Neural cell (in vitro differentiated cells): ENCODE results near the gene GYS2. TPM values are rescaled to one million over a fixed set of nuclear protein-coding genes. Genes with fewer than 3 reads are reported as not detected.

Source experiments
- H2AFZ ChIP-seq: fragments of 200-600, 300-800 bp; sonication (generic), shearing (Covaris generic); 2 replicates; pipeline ENCODE4 v1.6.0; 2014; ENCODE audit warnings: low read depth, mild to moderate bottlenecking, antibody characterized with exemption, low read length, moderate library complexity
- H3F3A ChIP-seq: fragments of 200-600 bp; shearing (Covaris generic); 2 replicates; pipeline ENCODE4 v1.6.1; 2016; ENCODE audit warnings: mild to moderate bottlenecking, moderate library complexity, mixed read lengths, antibody characterized with exemption, low read length; ENCODE audit not compliant: insufficient read depth, poor library complexity, severe bottlenecking
- H3K27ac ChIP-seq: fragments of 200-600, 300-800 bp; sonication (generic), shearing (Covaris generic); 2 replicates; pipeline ENCODE4 v1.5.1; 2014; ENCODE audit warnings: mild to moderate bottlenecking, low read length, moderate library complexity
- H3K27me3 ChIP-seq: fragments of 300-800, 200-600 bp; sonication (generic), shearing (Covaris generic); 2 replicates; pipeline ENCODE4 v1.6.0; 2014; ENCODE audit warnings: mild to moderate bottlenecking, low read depth, low read length, moderate library complexity; ENCODE audit not compliant: insufficient read depth
- H3K36me3 ChIP-seq: fragments of 300-800, 200-600 bp; sonication (generic), shearing (Covaris generic); 2 replicates; pipeline ENCODE4 v1.5.1; 2014; ENCODE audit warnings: mild to moderate bottlenecking, antibody characterized with exemption, low read length, moderate library complexity; ENCODE audit not compliant: insufficient read depth
- H3K4me2 ChIP-seq: fragments of 300-800, 200-600 bp; sonication (generic), shearing (Covaris generic); 2 replicates; pipeline ENCODE4 v1.6.0; 2014; ENCODE audit warnings: mild to moderate bottlenecking, low read length
- H3K4me3 ChIP-seq: fragments of 300-800, 200-600 bp; sonication (generic), shearing (Covaris generic); 2 replicates; pipeline ENCODE4 v1.5.1; 2014; ENCODE audit warnings: mild to moderate bottlenecking, low read length, moderate library complexity
- H3K79me2 ChIP-seq: fragments of 200-600 bp; shearing (Covaris generic); replicated peaks from 2 replicates; pipeline ENCODE4 v1.6.0; 2014; ENCODE audit warnings: mild to moderate bottlenecking, low read length, moderate library complexity; ENCODE audit not compliant: insufficient read depth
- H3K9ac ChIP-seq: fragments of 300-800, 200-600 bp; sonication (generic), shearing (Covaris generic); 2 replicates; pipeline ENCODE4 v1.6.1; 2016; ENCODE audit warnings: mild to moderate bottlenecking, low read length, mixed read lengths
- H3K9me2 ChIP-seq: fragments of 200-600 bp; shearing (Covaris generic); 2 replicates; pipeline ENCODE4 v1.6.1; 2016; ENCODE audit warnings: mild to moderate bottlenecking, low read length, mixed read lengths; ENCODE audit not compliant: insufficient read depth
- H3K9me3 ChIP-seq: fragments of 200-600, 300-800 bp; sonication (generic), shearing (Covaris generic); 2 replicates; pipeline ENCODE4 v1.6.1; 2016; ENCODE audit warnings: mild to moderate bottlenecking, mixed run types, low read length, moderate library complexity, mixed read lengths
- H4K20me1 ChIP-seq: fragments of 200-600 bp; shearing (Covaris generic); 2 replicates; pipeline ENCODE4 v1.6.1; 2016; ENCODE audit warnings: mild to moderate bottlenecking, mixed run types; ENCODE audit not compliant: insufficient read depth
- CTCF ChIP-seq: fragments of 450-650 bp; IDR thresholded peaks from 2 replicates; pipeline ENCODE4 v1.5.1; 2014; ENCODE audit warnings: antibody characterized with exemption, mild to moderate bottlenecking, moderate library complexity; ENCODE audit not compliant: poor library complexity, severe bottlenecking
- EP300 ChIP-seq: fragments of 450-650 bp; conservative IDR thresholded peaks from 2 replicates; pipeline ENCODE4 v1.6.1; 2014; ENCODE audit warnings: antibody characterized with exemption, mild to moderate bottlenecking, moderate library complexity; ENCODE audit not compliant: poor library complexity, severe bottlenecking
- EZH2 ChIP-seq: fragments of 200-600, 300-800 bp; shearing (Covaris generic), sonication (generic); IDR thresholded peaks from 2 replicates; pipeline ENCODE4 v1.6.1; 2014; ENCODE audit warnings: antibody characterized with exemption, low read length, borderline replicate concordance, mild to moderate bottlenecking; ENCODE audit not compliant: insufficient read depth, poor library complexity, severe bottlenecking
- MXI1 ChIP-seq: fragments of 450-650 bp; conservative IDR thresholded peaks from 2 replicates; pipeline ENCODE4 v1.6.1; 2014; ENCODE audit warnings: antibody characterized with exemption, mild to moderate bottlenecking; ENCODE audit not compliant: poor library complexity, severe bottlenecking
- POLR2AphosphoS5 ChIP-seq: IDR thresholded peaks from 2 replicates; pipeline ENCODE4 v1.6.1; 2012
- RAD21 ChIP-seq: fragments of 450-650 bp; conservative IDR thresholded peaks from 2 replicates; pipeline ENCODE4 v1.6.1; 2014; ENCODE audit warnings: antibody characterized with exemption, mild to moderate bottlenecking, moderate library complexity
- REST ChIP-seq: IDR thresholded peaks from 2 replicates; pipeline ENCODE4 v1.6.1; 2012; ENCODE audit warnings: borderline replicate concordance
- SMC3 ChIP-seq: fragments of 450-650 bp; conservative IDR thresholded peaks from 2 replicates; pipeline ENCODE4 v1.6.1; 2014; ENCODE audit warnings: antibody characterized with exemption, mild to moderate bottlenecking, moderate library complexity; ENCODE audit not compliant: poor library complexity
- TAF1 ChIP-seq: IDR thresholded peaks from 2 replicates; pipeline ENCODE4 v1.6.1; 2012; ENCODE audit warnings: low read depth
- polyA plus RNA-seq: library from polyadenylated mRNA; depleted of rRNA; stranded (reverse); fragments of >200 nt; gene quantifications from 2 replicates; pipeline ENCODE4 v1.2.3, GENCODE V29; 2014

The GYS2 gene
- polyA plus RNA-seq, 1 donor from 2014 or later: not detected

- Histone ChIP-seq H4K20me1 (no peaks in the 10 kb centered on the region), H3K79me2 (no peaks in the 10 kb centered on the region), H3K4me2 (no peak overlapping the region), H3K4me3 (no peak overlapping the region), H3K9me3 (no peaks in the 10 kb centered on the region), H3K36me3 (no peaks in the 10 kb centered on the region), H2AFZ (no peak overlapping the region), H3K27me3 (no peaks in the 10 kb centered on the region), H3F3A (no peaks in the 10 kb centered on the region), H3K9ac (no peak overlapping the region), H3K27ac (no peak overlapping the region), H3K9me2 (no peaks in the 10 kb centered on the region)
- TF ChIP-seq SMC3 (no peak), EP300 (no peak), POLR2AphosphoS5 (no peak), TAF1 (no peak), CTCF (no peak), REST (no peak), RAD21 (no peak), MXI1 (no peak), EZH2 (no peak)
Observed at GRCh38 chr12:21562859-21563258, 41.8 kb downstream of the GYS2 start.

- no peaks in the 10 kb centered on the region for H4K20me1 ChIP-seq
- no peak overlapping the region for H3K4me2 ChIP-seq
- no peak overlapping the region for H3K27ac ChIP-seq
- no peaks in the 10 kb centered on the region for H3K79me2 ChIP-seq
- no peaks in the 10 kb centered on the region for H3F3A ChIP-seq
- no peak overlapping the region for H3K4me3 ChIP-seq
- H3K9me2 ChIP-seq: no peaks in the 10 kb centered on the region
- no peaks in the 10 kb centered on the region for H3K36me3 ChIP-seq
- H3K27me3 ChIP-seq: no peaks in the 10 kb centered on the region
- H3K9ac ChIP-seq: no peak overlapping the region
- H3K9me3 ChIP-seq: no peaks in the 10 kb centered on the region
- TF ChIP-seq RAD21 (no peak), EZH2 (no peak), REST (no peak), TAF1 (no peak), CTCF (no peak)
- no peak overlapping the region for H2AFZ ChIP-seq
Observed at GRCh38 chr12:21561158-21561557, 43.5 kb downstream of the GYS2 start.
